Fibroblast of villous mesenchyme (primary cell): ENCODE results near the gene MYCBP2. TPM values are rescaled to one million over a fixed set of nuclear protein-coding genes. Genes with fewer than 3 reads are reported as not detected.
"Not testable (repeated sequence)": the region's sequence is repeated elsewhere in the genome, so short reads cannot be mapped to it uniquely, and the experiment has no call there.

Experiments used
- DNase-seq: peaks from one replicate; pipeline ENCODE4 v3.0.0-alpha.2; 2010; ENCODE audit warnings: low read depth
- H3K4me3 ChIP-seq: 2 replicates; pipeline ENCODE4 v1.5.1; 2011; ENCODE audit warnings: low read depth, mild to moderate bottlenecking, low read length
- CTCF ChIP-seq: IDR thresholded peaks from 2 replicates; pipeline ENCODE4 v1.5.1; 2012; ENCODE audit warnings: low read depth, mild to moderate bottlenecking, low read length; ENCODE audit not compliant: insufficient read depth
- total RNA-seq: library from RNA; depleted of rRNA; stranded (reverse); fragments of >200 nt; gene quantifications from 2 replicates; pipeline ENCODE4 v1.2.3, GENCODE V29; 2012

Gene MYCBP2
- total RNA-seq, 1 donor = 84.6 TPM

GRCh38 chr13:77265336-77265735 lies 61.6 kb downstream of the MYCBP2 start:
- no peak overlapping the region for H3K4me3 ChIP-seq
- TF ChIP-seq CTCF = no peak
- DNase-seq = no peak

DNA sequence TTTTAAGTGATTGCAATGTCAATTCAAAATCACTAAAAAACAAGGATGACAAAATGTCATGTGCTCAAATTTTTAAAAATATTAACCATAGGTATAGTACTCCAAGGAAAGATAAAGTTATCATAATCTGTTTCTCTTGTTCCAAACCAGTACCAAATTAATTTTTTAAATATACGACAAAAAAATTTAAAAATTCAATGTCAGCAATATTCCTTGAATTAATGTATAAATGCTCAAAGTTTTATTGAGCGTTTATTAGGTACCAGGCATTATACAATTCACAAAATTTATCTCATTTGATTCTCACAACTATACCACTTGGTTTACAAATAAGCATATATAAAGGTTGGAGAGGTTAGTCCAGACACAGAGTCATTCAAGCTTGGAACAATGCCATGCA lies 64.7 kb downstream of the MYCBP2 start:
- no peak overlapping the region for H3K4me3 ChIP-seq
- DNase-seq = no peak
- no peak for TF ChIP-seq CTCF

DNA sequence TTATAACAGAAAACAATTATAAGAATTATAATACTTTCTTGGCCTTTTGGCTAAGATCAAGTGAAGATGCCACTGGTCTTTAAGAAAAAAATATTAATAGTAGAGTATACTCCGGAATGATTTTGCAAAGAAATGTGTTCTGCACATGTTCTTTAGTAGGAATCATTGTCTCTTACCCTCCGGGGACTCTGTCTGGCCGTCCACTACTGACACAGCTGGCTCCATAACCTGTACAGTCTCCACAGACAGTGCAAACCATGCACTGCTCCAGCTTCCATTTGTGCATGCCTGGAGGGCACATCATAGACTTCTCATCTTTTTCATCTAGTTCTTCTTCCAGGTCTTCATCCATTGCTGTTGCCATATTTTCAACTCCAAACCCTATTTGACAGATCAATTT lies 75.9 kb downstream of the MYCBP2 start:
- TF ChIP-seq CTCF = no peak
- no peak for DNase-seq
- H3K4me3 ChIP-seq = no peak overlapping the region

DNA sequence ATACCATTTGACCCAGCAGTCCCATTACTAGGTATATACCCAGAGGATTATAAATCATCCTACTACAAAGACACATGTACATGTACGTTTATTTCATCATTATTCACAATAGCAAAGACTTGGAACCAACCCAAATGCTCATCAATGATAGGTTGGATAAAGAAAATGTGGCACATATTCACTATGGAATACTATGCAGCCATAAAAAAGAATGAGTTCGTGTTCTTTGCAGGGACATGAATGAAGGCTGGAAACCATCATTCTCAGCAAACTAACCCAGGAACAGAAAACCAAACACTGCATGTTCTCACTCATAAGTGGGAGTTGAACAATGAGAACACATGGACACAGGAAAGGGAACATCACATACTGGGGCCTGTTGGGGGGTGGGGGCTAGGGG lies 81.7 kb downstream of the MYCBP2 start:
- H3K4me3 ChIP-seq, DNase-seq: not testable (repeated sequence)

DNA sequence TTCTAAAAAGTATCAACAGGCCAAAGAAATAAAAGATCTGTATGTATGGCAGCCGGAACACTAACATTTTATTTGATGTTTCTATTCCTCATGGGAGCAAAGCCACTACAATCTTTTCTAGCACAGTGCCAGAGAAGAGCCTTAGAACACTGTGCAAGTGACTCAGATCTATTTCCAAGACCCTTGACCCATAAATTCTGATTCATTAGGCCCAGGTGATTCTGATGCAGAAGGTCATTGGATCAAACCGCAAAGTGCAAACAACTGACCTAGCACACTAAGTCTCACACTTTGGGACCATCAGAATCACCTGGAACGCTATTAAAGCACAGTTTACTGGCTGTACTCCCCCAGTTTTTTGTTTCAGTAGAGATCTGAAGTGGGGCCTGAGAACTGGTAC lies 87.6 kb downstream of the MYCBP2 start:
- no peak for TF ChIP-seq CTCF
- H3K4me3 ChIP-seq = no peak overlapping the region
- DNase-seq = peak; percentile 10

DNA sequence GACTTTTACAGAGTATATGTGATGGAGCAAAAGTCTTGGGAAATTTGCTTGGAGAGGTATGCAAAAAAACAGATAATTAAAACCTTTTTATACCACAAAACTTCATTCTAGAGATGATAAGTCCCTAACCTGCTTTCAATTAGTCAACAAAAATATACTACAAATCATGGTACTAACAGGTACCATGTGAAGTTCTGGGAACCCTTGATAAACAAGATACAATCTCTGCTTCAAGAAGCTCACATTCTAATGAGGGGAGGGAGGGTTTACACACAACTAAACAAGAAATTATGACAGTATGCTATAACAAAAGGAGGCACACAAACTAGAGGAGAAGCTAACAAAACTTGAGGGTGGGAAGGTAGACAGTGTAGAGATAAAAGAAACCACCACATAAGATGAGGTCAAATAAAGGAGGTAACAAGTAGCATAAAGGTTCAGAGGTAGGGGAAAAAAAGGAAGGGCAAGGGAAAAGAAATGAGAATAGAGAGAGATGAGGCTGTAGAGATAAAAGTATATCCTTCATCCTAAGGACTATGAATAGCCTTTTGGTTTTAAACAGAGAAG lies 91.4 kb downstream of the MYCBP2 start:
- no peak overlapping the region for H3K4me3 ChIP-seq
- TF ChIP-seq CTCF = no peak
- no peak for DNase-seq

DNA sequence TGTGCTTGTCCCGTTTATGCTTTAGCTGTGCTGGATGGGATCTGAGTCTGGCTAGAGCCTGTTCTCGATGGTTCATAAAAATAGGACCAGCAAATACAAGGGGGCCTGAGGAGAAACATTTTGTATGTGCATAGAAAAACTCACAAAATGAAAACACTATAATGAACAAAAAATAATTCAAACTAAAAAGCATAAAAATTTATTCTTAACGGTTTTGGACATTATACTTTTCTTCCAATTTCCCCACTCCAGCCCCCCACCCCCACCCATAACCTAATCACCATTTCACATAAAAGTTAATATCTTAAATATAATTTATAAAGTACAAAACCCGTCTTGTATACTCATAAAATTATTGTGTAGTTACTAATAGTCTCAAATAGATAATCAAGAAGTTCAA lies 93.7 kb downstream of the MYCBP2 start:
- no peak for TF ChIP-seq CTCF
- H3K4me3 ChIP-seq = no peak overlapping the region
- DNase-seq = no peak
